ENCODE data around the gene DGLUCY. TPM values are rescaled to one million over a fixed set of nuclear protein-coding genes. Genes with fewer than 3 reads are reported as not detected.
A peak's percentile ranks its signal among the peaks of the same experiment; 100 is the strongest.

DGLUCY gene
- total RNA-seq, 2 donors from 2014 or later, result 50.1 to 85.6 TPM

GRCh38 chr14:91274796-91275195 is 160.9 kb downstream of the DGLUCY start:
- no peak for DNase-seq (ENCODE audit: low spot score in 2 of 2)
- Mint-ChIP-seq H3K36me3 (peaks cover 0 to 11% of the 10 kb centered on the region in 2 donors), H3K9me3 (no peaks in the 10 kb centered on the region), H3K27ac (peak overlapping the region; percentile 12 to 90)
- ATAC-seq, result no peak

Other genes with a start within 250 kb of the DGLUCY start
- gene RPS6KA5, start 53.4 kb upstream of the DGLUCY start, total RNA-seq, result 10 to 100 TPM; 15.7 to 17.7 TPM
- gene GPR68, start 130.6 kb downstream of the DGLUCY start, total RNA-seq, result 10 to 100 TPM in 1 of 2 donors, 1 to 10 TPM in 1; 4.6 to 12.7 TPM

Measured in activated naive CD4-positive, alpha-beta T cell treated with anti-CD3 and anti-CD28 coated beads, Interleukin-2, amount 50 U/mL, for 72 hours (primary cell).